Adipocyte (in vitro differentiated cells): ENCODE data around the gene AHRR.

Experiments used
- DNase-seq: peaks from one replicate; pipeline ENCODE4 v3.0.0-alpha.2; 2015; ENCODE audit warnings: low read depth
- H3K27me3 ChIP-seq: replicated peaks from 2 replicates; pipeline ENCODE4 v1.7.0; 2013; ENCODE audit warnings: mild to moderate bottlenecking, low read length, moderate library complexity; ENCODE audit not compliant: control insufficient read depth, insufficient read depth
- H3K36me3 ChIP-seq: 2 replicates; pipeline ENCODE4 v1.7.0; 2013; ENCODE audit warnings: low read length, mild to moderate bottlenecking, moderate library complexity; ENCODE audit not compliant: control insufficient read depth, insufficient read depth, severe bottlenecking
- H3K4me1 ChIP-seq: 2 replicates; pipeline ENCODE4 v1.7.0; 2013; ENCODE audit warnings: mild to moderate bottlenecking, low read length, moderate library complexity; ENCODE audit not compliant: control insufficient read depth, insufficient read depth
- H3K4me3 ChIP-seq: 2 replicates; pipeline ENCODE4 v1.7.0; 2013; ENCODE audit warnings: mild to moderate bottlenecking, low read length, moderate library complexity
- H3K9ac ChIP-seq: 2 replicates; pipeline ENCODE4 v1.7.0; 2013; ENCODE audit warnings: mild to moderate bottlenecking, low read length, moderate library complexity
- H3K9me3 ChIP-seq: 2 replicates; pipeline ENCODE4 v1.7.0; 2013; ENCODE audit warnings: mild to moderate bottlenecking, low read length, moderate library complexity; ENCODE audit not compliant: control insufficient read depth

The AHRR gene

DNA sequence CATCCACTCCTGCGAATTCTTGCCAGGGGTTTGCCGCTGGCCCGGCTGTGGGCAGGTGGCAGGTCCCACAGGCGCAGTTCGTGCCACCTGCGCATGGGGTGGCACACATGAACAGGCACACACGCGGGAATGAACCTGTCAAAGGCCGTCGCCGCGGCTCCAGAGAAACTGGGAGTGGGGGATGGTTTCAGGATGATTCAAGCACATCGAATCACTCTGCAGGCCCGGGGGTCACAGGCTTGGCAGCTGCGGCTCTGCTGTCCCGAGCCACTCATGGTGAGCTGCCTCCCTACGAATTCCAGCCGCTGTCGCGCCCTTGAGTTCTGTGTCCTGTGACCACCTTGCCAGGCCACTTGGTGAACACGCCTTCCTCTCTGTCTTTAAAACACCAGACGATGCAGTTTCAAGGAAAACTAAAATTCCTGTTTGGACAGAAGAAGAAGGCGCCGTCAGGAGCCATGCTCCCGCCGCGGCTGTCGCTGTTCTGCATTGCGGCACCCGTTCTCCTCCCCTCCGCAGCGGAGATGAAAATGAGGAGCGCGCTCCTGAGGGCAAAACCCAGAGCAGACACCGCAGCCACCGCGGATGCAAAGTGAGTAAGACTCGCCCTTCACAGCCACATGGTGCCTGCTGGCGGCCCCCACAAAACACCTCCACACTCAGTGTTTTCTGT is 106.0 kb downstream of the AHRR start:
- no peaks in the 10 kb centered on the region for H3K27me3 ChIP-seq
- peaks cover 12% of the 10 kb centered on the region for H3K4me1 ChIP-seq
- H3K9me3 ChIP-seq: no peaks in the 10 kb centered on the region
- H3K9ac ChIP-seq: no peak overlapping the region
- no peak for DNase-seq
- peaks cover 4% of the 10 kb centered on the region for H3K36me3 ChIP-seq
- H3K4me3 ChIP-seq: no peak overlapping the region

DNA sequence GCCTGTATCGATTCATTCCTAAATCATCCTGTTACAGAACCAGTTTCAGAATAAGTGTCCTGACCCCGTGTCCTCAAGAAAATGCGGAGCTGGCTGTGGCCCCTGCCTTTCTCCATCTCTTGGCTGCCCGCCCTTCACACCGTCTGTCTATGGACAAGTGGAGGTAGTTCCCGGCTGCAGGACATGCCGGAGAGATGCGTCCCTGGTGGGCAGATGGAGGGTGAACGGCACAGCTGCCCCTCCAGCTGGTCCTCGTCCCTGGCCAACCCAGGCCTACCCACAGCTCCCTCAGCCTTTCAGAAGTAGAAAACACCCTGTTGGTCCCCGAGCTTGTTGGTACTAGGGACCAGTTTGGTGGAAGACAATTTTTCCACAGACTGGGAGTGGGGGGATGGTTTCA is 106.7 kb downstream of the AHRR start:
- Histone ChIP-seq H3K9me3 (no peaks in the 10 kb centered on the region), H3K36me3 (peaks cover 4% of the 10 kb centered on the region), H3K9ac (no peak overlapping the region), H3K27me3 (no peaks in the 10 kb centered on the region), H3K4me1 (peaks cover 12% of the 10 kb centered on the region), H3K4me3 (no peak overlapping the region)
- DNase-seq: no peak

DNA sequence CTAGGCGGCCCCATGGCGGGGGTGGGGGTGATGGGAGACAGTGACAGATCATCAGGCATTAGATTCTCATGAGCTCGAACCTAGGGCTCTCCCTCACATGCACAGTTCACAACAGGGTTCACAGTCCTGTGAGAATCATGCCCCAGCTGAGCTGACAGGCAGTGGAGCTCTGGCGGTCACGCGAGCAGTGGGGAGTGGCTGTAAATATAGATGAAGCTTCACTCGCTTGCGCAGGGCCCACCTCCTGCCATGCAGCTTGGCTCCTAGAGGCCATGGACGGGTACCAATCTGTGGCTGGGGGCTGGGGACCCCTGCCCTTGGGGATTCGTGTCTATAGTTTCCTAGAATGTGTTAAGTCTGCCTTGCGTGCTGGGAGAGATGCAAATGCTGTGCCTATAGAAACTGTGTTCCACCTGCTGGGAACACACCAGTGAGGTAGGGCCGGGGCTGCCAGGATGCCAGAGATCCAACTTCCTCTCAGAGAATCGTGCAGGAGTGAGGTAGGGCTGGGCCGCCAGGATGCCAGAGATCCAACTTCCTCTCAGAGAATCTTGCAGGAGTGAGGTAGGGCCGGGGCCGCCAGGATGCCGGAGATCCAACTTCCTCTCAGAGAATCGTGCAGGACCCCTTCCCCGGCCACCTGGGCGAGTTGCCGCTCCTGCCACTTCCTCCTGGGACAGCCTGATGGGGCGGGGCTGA is 107.4 kb downstream of the AHRR start:
- no peak for DNase-seq
- Histone ChIP-seq H3K9me3 (no peaks in the 10 kb centered on the region), H3K4me1 (peaks cover 12% of the 10 kb centered on the region), H3K4me3 (no peak overlapping the region), H3K27me3 (no peaks in the 10 kb centered on the region), H3K9ac (no peak overlapping the region), H3K36me3 (peaks cover 4% of the 10 kb centered on the region)

DNA sequence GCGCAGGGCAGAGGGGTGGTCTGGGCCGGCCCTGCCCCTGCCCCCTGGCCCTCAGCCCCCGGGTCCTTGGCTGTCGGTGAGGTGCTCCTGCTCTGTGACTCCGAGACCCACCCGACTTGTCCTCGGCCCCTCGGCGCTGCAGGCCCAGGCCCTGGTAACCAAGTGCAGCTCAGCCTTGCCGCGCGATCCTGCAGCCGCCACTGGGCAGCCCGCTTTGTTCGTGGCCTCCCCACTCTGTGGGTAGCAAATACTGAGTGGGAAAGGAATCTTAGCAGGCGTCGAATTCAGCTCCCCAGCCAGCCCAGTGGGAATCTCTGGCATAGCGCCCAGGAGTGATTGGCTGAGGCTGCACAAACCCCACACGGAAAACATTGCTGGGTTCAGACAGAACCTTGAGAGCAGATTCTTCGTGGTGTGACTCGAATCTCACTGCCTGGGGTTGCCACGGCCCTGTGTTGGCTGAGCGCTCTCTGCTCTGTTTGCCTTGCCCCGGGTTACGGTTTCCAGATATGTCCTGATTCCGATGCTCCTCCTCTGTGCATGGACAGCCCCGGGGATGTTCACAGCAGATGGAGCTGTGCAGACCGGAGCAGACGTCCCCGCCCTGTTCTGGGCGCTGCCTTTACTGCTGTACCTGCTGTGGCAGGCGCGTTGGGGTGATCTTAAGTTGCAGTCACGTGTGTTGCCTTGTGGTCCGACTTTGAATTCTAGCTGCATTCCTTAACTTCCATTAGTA is 108.1 kb downstream of the AHRR start:
- peak; percentile 42 for DNase-seq

DNA sequence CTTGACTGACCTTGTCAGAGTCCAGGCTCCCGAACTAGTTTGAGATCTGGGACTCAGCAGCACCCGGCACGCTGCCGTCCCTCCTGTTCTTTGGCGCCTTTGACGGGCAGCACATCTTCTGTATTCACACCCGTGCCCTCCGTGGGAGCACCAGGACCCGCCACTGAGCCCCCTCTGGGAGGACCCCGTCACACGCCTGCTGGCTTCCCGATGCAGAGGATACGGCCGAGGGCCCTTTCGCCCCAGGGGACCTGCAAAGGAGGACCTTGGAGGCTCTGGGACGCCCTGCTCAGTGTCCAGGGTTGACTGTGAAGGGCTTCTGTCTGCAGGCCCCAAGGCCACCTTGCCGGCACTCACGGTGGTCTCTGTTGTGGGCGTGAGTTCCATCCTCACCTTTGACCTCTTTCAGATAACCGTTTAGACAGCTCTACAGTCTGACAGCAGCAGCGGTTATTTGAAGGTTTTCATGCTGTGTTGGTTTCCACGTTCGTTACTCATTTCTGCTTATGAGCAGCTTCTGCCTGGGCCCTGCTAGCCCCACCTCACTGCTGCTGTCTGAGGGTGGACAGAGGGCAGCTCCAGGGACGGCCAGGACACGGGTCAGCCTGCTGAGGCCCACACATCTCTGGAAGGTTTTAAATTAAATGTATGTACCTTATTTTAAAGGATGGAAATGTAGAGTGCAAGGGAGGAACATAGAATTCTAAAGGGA is 108.9 kb downstream of the AHRR start:
- no peak for DNase-seq
- no peaks in the 10 kb centered on the region for H3K27me3 ChIP-seq
- no peaks in the 10 kb centered on the region for H3K9me3 ChIP-seq
- H3K9ac ChIP-seq: peak overlapping the region; percentile 63
- H3K4me1 ChIP-seq: peaks cover 12% of the 10 kb centered on the region
- H3K36me3 ChIP-seq: peaks cover 4% of the 10 kb centered on the region
- peak overlapping the region; percentile 42 for H3K4me3 ChIP-seq

More for the DNA sequence above, 108.1 kb downstream of the AHRR start:
- Histone ChIP-seq H3K9ac (peak overlapping the region; percentile 63), H3K9me3 (no peaks in the 10 kb centered on the region), H3K4me1 (peaks cover 12% of the 10 kb centered on the region), H3K4me3 (peak overlapping the region; percentile 42), H3K36me3 (peaks cover 4% of the 10 kb centered on the region), H3K27me3 (no peaks in the 10 kb centered on the region)

DNA sequence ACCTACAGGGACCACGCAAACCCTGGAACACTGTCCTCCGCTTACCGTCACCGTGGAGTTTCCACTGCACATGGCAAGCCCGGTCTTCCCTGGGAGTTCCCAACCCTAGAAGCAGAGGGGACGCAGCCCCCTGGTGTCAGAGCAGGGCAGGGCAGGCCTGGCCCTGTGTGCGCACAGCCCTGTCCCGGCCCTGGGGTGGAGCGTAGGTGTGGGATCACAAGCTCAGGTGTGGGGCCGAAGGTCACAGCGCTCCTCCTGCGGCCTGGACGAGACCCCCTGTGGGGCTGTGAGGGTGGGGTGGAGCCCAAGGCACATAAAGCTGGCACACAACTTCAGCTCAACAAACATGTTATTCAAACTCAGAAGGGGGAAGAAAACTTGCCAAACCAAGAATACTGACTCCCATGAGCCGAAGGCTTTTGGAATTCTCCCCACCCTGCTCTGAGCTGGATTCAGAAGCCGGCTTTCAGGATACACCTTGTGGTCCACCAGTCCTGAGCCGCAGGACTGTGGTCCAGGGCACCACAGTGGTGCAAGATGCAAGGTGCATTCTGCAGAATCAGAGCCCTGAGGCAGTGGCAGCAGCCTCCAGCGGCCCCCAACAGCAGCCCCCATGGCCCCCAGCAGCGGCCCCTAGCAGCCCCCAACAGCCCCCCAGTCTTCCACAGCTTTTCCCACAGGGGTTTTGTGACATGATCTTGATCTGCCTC is 109.6 kb downstream of the AHRR start:
- peak; percentile 57 for DNase-seq

DNA sequence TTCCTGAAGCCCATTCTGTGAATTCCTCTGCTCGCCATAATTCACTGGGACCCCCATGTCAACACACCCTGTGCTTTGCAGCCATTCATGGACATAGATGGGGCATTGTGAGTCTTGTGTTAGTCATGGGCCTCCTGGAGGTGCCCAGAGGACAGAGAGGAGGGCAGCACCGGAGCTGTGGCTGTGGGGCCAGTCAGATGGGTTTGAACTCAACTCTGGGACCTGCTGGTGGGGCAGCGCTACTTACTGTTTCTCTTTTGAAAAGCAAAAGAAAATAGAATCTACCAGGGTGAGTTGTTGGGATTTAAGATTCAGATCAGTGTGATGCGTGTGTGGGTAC is 110.2 kb downstream of the AHRR start:
- no peak overlapping the region for H3K9ac ChIP-seq
- no peaks in the 10 kb centered on the region for H3K9me3 ChIP-seq
- H3K4me3 ChIP-seq: no peak overlapping the region
- peaks cover 12% of the 10 kb centered on the region for H3K4me1 ChIP-seq
- no peak for DNase-seq
- peaks cover 4% of the 10 kb centered on the region for H3K36me3 ChIP-seq
- no peaks in the 10 kb centered on the region for H3K27me3 ChIP-seq

More for the DNA sequence above, 109.6 kb downstream of the AHRR start:
- Histone ChIP-seq H3K4me3 (no peak overlapping the region), H3K36me3 (peaks cover 4% of the 10 kb centered on the region), H3K4me1 (peaks cover 12% of the 10 kb centered on the region), H3K27me3 (no peaks in the 10 kb centered on the region), H3K9ac (peak overlapping the region; percentile 63), H3K9me3 (no peaks in the 10 kb centered on the region)

DNA sequence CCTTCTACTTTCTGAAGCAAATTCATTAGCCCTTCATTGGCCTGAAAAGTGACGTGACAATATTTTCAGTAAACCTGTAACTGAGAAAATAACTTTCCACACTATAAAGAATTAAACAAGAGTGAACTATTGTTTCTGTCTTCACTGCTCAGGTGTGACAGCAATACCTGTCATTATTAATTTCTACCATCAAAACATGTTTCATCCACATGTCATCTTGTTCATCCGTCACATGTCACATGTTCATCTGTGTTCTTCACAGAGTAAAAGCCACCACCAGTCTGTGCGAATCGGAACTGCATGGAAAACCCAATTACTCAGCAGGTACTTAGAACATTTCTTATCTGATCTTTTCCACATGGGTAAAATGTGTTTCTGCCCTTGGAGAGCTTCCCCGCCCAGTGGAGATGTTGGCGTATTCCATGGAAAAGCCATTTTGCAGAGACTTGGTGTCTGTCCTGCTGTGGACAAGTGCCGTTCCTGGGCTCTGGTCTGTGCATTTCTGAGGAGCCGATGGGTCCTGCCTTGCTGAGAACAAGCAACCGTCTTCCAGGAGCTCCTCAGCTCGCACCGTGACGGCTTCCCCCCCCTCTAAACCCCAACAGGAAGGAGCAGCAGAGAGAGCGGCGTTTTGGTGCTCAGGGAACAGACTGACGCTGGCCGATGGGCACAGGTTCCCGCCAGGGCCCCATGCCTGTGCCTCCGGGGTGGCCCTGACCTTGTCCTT is 110.8 kb downstream of the AHRR start:
- Histone ChIP-seq H3K4me1 (peaks cover 16% of the 10 kb centered on the region), H3K36me3 (peaks cover 3% of the 10 kb centered on the region), H3K9me3 (no peaks in the 10 kb centered on the region), H3K9ac (no peak overlapping the region), H3K27me3 (no peaks in the 10 kb centered on the region), H3K4me3 (no peak overlapping the region)
- no peak for DNase-seq

DNA sequence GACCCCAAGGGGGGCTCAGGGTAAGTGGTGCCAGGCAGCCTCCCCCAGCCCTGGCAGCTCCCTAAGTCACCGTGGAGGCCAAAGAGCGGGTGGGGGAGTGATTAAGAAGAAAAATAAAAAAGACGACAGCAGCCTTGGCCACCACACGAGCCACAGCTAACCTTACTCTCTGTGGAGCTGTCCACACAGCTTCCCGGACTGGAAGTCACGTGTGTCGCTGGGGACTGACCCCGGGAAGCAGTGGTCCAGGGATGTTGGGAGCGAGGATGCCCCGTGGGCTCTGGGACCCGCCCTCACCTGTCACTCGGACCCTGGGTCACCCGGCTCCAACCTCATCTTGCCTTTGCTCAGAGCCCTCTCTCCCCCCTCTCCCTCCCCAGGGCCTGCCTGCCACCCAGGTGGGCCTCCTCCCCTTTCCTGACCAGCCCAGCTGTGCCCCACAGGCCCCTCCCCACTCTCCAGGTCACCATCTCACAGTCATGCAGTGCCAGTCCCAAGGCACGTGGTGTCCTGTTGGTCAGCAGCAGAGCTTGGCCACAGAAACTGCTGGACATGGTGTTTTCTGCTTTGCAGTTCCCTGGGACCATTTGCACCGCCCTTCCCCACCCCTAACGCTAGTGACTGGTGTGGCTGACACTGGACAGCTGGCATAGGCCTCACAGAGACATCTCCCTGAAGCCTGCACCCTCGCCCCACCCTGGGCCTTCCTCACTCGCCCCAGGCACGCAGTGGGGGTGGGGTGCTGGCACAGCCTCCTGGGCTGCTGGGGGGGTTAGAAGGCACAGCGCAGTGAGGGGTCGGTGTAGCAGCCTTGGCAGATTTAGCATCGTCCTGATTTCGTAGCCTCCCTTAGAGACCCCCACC is 111.6 kb downstream of the AHRR start:
- peaks cover 17% of the 10 kb centered on the region for H3K4me1 ChIP-seq
- H3K9ac ChIP-seq: no peak overlapping the region
- H3K4me3 ChIP-seq: no peak overlapping the region
- H3K9me3 ChIP-seq: no peaks in the 10 kb centered on the region
- no peaks in the 10 kb centered on the region for H3K36me3 ChIP-seq
- DNase-seq: no peak
- no peaks in the 10 kb centered on the region for H3K27me3 ChIP-seq

DNA sequence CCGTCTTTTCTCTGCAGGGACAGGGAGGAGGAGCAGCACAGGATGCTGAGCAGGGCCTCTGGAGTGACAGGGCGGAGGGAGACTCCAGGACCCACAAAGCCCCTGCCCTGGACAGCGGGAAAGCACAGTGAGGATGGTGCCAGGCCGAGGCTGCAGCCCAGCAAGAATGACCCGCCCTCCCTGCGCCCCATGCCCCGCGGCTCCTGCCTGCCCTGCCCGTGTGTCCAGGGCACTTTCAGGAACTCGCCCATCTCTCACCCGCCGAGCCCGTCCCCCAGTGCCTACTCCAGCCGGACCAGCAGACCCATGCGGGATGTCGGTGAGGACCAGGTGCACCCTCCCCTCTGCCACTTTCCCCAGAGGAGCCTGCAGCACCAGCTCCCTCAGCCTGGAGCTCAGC is 112.3 kb downstream of the AHRR start:
- no peaks in the 10 kb centered on the region for H3K36me3 ChIP-seq
- peaks cover 17% of the 10 kb centered on the region for H3K4me1 ChIP-seq
- no peak overlapping the region for H3K4me3 ChIP-seq
- no peaks in the 10 kb centered on the region for H3K9me3 ChIP-seq
- no peak overlapping the region for H3K9ac ChIP-seq
- DNase-seq: no peak
- no peaks in the 10 kb centered on the region for H3K27me3 ChIP-seq
